ENCODE measurements around the gene TENM4. TPM values are rescaled to one million over a fixed set of nuclear protein-coding genes. Genes with fewer than 3 reads are reported as not detected.

TENM4 gene
- polyA plus RNA-seq, 1 donor from 2014 or later: 16.8 TPM

GRCh38 chr11:79094616-79095015 lies 346.2 kb downstream of the TENM4 start:
- no peak overlapping the region for H3K4me2 ChIP-seq (ENCODE audit: low read length)
- no peaks in the 10 kb centered on the region for H3F3A ChIP-seq (ENCODE audit: insufficient read depth, low read length, poor library complexity, severe bottlenecking)
- no peaks in the 10 kb centered on the region for H3K79me2 ChIP-seq (replicated peaks; ENCODE audit: insufficient read depth, low read length)
- TF ChIP-seq MXI1 (conservative IDR thresholded peaks at IDR 0.05; ENCODE audit: poor library complexity, severe bottlenecking): no peak
- TF ChIP-seq, protein P1, sequence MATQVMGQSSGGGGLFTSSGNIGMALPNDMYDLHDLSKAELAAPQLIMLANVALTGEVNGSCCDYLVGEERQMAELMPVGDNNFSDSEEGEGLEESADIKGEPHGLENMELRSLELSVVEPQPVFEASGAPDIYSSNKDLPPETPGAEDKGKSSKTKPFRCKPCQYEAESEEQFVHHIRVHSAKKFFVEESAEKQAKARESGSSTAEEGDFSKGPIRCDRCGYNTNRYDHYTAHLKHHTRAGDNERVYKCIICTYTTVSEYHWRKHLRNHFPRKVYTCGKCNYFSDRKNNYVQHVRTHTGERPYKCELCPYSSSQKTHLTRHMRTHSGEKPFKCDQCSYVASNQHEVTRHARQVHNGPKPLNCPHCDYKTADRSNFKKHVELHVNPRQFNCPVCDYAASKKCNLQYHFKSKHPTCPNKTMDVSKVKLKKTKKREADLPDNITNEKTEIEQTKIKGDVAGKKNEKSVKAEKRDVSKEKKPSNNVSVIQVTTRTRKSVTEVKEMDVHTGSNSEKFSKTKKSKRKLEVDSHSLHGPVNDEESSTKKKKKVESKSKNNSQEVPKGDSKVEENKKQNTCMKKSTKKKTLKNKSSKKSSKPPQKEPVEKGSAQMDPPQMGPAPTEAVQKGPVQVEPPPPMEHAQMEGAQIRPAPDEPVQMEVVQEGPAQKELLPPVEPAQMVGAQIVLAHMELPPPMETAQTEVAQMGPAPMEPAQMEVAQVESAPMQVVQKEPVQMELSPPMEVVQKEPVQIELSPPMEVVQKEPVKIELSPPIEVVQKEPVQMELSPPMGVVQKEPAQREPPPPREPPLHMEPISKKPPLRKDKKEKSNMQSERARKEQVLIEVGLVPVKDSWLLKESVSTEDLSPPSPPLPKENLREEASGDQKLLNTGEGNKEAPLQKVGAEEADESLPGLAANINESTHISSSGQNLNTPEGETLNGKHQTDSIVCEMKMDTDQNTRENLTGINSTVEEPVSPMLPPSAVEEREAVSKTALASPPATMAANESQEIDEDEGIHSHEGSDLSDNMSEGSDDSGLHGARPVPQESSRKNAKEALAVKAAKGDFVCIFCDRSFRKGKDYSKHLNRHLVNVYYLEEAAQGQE (IDR thresholded peaks at IDR 0.05; ENCODE audit: borderline replicate concordance): no peak
- TF ChIP-seq EP300 (conservative IDR thresholded peaks at IDR 0.05; ENCODE audit: poor library complexity, severe bottlenecking): no peak
- no peak for TF ChIP-seq EZH2 (IDR thresholded peaks at IDR 0.05; ENCODE audit: borderline replicate concordance, insufficient read depth, low read length, poor library complexity, severe bottlenecking)
- TF ChIP-seq RAD21 (conservative IDR thresholded peaks at IDR 0.05): no peak
- TF ChIP-seq POLR2AphosphoS5 (IDR thresholded peaks at IDR 0.05): no peak
- TF ChIP-seq TAF1 (IDR thresholded peaks at IDR 0.05; ENCODE audit: low read depth): no peak
- no peak for TF ChIP-seq SMC3 (conservative IDR thresholded peaks at IDR 0.05; ENCODE audit: poor library complexity)
- H4K20me1 ChIP-seq (ENCODE audit: insufficient read depth): no peaks in the 10 kb centered on the region
- no peak overlapping the region for H3K4me3 ChIP-seq (ENCODE audit: low read length)
- H3K36me3 ChIP-seq (ENCODE audit: insufficient read depth, low read length): no peaks in the 10 kb centered on the region
- H3K27me3 ChIP-seq (ENCODE audit: insufficient read depth, low read depth, low read length): no peaks in the 10 kb centered on the region
- no peak overlapping the region for H3K27ac ChIP-seq (ENCODE audit: low read length)
- H3K9me2 ChIP-seq (ENCODE audit: insufficient read depth, low read length): no peaks in the 10 kb centered on the region
- no peak overlapping the region for H3K9ac ChIP-seq (ENCODE audit: low read length)
- H2AFZ ChIP-seq (ENCODE audit: low read depth, low read length): no peak overlapping the region
- no peaks in the 10 kb centered on the region for H3K9me3 ChIP-seq (ENCODE audit: low read length)

DNA sequence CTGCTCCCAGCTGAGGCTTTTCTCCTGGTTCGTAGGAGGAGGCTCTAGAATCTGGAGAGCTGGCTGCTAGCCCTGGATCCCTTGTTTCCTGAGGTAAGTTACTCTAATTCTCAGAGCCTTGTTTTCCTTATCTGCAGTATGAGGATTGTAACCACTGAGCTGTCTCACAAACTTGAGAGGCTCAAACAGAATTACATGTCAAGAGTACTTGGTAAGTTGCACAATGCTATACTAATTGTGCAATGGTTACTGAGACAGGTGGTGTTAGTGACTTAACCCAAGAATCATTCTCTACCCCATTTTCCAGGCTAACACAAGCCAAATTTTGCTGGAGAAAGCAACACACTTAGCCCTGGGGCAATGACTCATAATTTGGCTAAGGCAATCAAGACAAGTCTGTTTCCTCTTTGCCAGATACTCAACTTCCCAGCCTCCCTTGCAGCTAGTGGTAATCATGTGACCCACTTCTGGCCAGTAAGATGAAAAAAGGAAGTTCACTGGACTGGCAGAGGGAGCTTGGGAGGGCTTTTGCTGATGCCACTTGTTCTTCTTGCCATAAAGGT lies 348.0 kb downstream of the TENM4 start:
- TF ChIP-seq POLR2AphosphoS5 (IDR thresholded peaks at IDR 0.05) (no peak), RAD21 (conservative IDR thresholded peaks at IDR 0.05) (no peak)

DNA sequence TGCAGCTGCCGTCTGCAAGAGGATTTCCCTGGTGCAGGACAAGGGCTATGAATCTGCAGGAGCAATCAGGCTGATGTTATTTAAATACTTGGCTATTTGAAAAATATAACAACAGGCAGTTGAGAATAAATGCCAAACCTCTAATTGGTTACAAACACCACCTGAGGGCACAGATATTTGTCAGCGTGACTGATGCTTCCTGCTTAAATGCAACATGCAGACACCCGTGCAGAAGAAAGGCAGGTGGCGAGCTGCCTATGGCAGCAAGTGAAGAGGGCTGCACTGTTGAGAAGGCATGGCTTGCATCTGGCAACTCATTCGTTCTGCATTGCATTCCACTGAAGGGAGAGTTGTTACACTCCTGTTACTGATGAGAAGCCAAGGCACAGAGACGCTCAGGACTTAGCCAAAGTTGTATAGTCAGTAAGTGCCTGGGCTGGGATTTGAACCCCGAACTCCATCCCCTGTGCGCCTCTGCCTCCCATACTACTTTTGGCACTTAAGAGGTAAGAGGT lies 350.6 kb downstream of the TENM4 start:
- Histone ChIP-seq H4K20me1 (ENCODE audit: insufficient read depth) (no peaks in the 10 kb centered on the region), H3K9me2 (ENCODE audit: insufficient read depth, low read length) (no peaks in the 10 kb centered on the region), H2AFZ (ENCODE audit: low read depth, low read length) (no peak overlapping the region), H3K36me3 (ENCODE audit: insufficient read depth, low read length) (no peaks in the 10 kb centered on the region), H3F3A (ENCODE audit: insufficient read depth, low read length, poor library complexity, severe bottlenecking) (no peaks in the 10 kb centered on the region), H3K4me2 (ENCODE audit: low read length) (no peak overlapping the region), H3K4me3 (ENCODE audit: low read length) (no peak overlapping the region), H3K9me3 (ENCODE audit: low read length) (no peaks in the 10 kb centered on the region), H3K27ac (ENCODE audit: low read length) (no peak overlapping the region), H3K9ac (ENCODE audit: low read length) (no peak overlapping the region), H3K27me3 (ENCODE audit: insufficient read depth, low read depth, low read length) (no peaks in the 10 kb centered on the region), H3K79me2 (replicated peaks; ENCODE audit: insufficient read depth, low read length) (no peaks in the 10 kb centered on the region)
- TF ChIP-seq MXI1 (conservative IDR thresholded peaks at IDR 0.05; ENCODE audit: poor library complexity, severe bottlenecking) (no peak), TAF1 (IDR thresholded peaks at IDR 0.05; ENCODE audit: low read depth) (no peak), POLR2AphosphoS5 (IDR thresholded peaks at IDR 0.05) (no peak), SMC3 (conservative IDR thresholded peaks at IDR 0.05; ENCODE audit: poor library complexity) (no peak), EZH2 (IDR thresholded peaks at IDR 0.05; ENCODE audit: borderline replicate concordance, insufficient read depth, low read length, poor library complexity, severe bottlenecking) (no peak), EP300 (conservative IDR thresholded peaks at IDR 0.05; ENCODE audit: poor library complexity, severe bottlenecking) (no peak), RAD21 (conservative IDR thresholded peaks at IDR 0.05) (no peak)
- TF ChIP-seq, protein P2, sequence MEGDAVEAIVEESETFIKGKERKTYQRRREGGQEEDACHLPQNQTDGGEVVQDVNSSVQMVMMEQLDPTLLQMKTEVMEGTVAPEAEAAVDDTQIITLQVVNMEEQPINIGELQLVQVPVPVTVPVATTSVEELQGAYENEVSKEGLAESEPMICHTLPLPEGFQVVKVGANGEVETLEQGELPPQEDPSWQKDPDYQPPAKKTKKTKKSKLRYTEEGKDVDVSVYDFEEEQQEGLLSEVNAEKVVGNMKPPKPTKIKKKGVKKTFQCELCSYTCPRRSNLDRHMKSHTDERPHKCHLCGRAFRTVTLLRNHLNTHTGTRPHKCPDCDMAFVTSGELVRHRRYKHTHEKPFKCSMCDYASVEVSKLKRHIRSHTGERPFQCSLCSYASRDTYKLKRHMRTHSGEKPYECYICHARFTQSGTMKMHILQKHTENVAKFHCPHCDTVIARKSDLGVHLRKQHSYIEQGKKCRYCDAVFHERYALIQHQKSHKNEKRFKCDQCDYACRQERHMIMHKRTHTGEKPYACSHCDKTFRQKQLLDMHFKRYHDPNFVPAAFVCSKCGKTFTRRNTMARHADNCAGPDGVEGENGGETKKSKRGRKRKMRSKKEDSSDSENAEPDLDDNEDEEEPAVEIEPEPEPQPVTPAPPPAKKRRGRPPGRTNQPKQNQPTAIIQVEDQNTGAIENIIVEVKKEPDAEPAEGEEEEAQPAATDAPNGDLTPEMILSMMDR (IDR thresholded peaks at IDR 0.05; ENCODE audit: poor library complexity, severe bottlenecking): no peak
- TF ChIP-seq, protein P1 (IDR thresholded peaks at IDR 0.05; ENCODE audit: borderline replicate concordance): no peak

More for the DNA sequence above, 348.0 kb downstream of the TENM4 start:
- Histone ChIP-seq H2AFZ (ENCODE audit: low read depth, low read length) (no peak overlapping the region), H3K36me3 (ENCODE audit: insufficient read depth, low read length) (no peaks in the 10 kb centered on the region), H3K79me2 (replicated peaks; ENCODE audit: insufficient read depth, low read length) (no peaks in the 10 kb centered on the region), H3K4me3 (ENCODE audit: low read length) (no peak overlapping the region), H3K27me3 (ENCODE audit: insufficient read depth, low read depth, low read length) (no peaks in the 10 kb centered on the region), H4K20me1 (ENCODE audit: insufficient read depth) (no peaks in the 10 kb centered on the region), H3F3A (ENCODE audit: insufficient read depth, low read length, poor library complexity, severe bottlenecking) (no peaks in the 10 kb centered on the region), H3K4me2 (ENCODE audit: low read length) (no peak overlapping the region), H3K9ac (ENCODE audit: low read length) (no peak overlapping the region), H3K9me2 (ENCODE audit: insufficient read depth, low read length) (no peaks in the 10 kb centered on the region), H3K9me3 (ENCODE audit: low read length) (no peaks in the 10 kb centered on the region), H3K27ac (ENCODE audit: low read length) (no peak overlapping the region)
